ENCODE results near the gene NDUFA12. TPM values are rescaled to one million over a fixed set of nuclear protein-coding genes. Genes with fewer than 3 reads are reported as not detected.

The NDUFA12 gene
- total and polyA plus RNA-seq, 2 of the 4 experiments (the other 2 are of a cell fraction): 116 to 135 TPM

GRCh38 chr12:94940771-94941170, 62.7 kb downstream of the NDUFA12 start:
- Histone ChIP-seq H2BK20ac (ENCODE audit: low read depth, low read length) (no peak overlapping the region), H3K14ac (replicated peaks; ENCODE audit: low read depth, low read length) (no peak overlapping the region), H3K9me3 (ENCODE audit: control insufficient read depth, insufficient read depth, low read length) (no peaks in the 10 kb centered on the region), H4K91ac (ENCODE audit: insufficient read depth, low read depth, low read length) (no peak overlapping the region), H3K27me3 (ENCODE audit: control insufficient read depth, insufficient read depth, low read length) (no peaks in the 10 kb centered on the region), H3K4ac (ENCODE audit: low read depth, low read length) (no peak overlapping the region), H3K79me1 (ENCODE audit: low read depth in 1 of 2, low read length in 2 of 2) (no peaks in the 10 kb centered on the region), H3K36me3 (ENCODE audit: control insufficient read depth, insufficient read depth, low read length) (no peaks in the 10 kb centered on the region), H3K4me2 (ENCODE audit: low read depth, low read length) (no peak overlapping the region), H2BK5ac (ENCODE audit: low read depth, low read length, poor library complexity, severe bottlenecking) (no peak overlapping the region), H3K4me1 (ENCODE audit: control insufficient read depth, insufficient read depth, low read length) (0 out of 2 replicates have a peak, but pooled peaks cover 2% of the 10 kb centered on the region), H3K23ac (ENCODE audit: low read depth, low read length) (no peak overlapping the region; the same call in 1 of the 2 replicates), H3K4me3 (ENCODE audit: insufficient read depth, low read depth, low read length) (no peak overlapping the region), H2AFZ (replicated peaks; ENCODE audit: low read length, poor library complexity) (no peak overlapping the region), H3K9ac (ENCODE audit: low read depth, low read length) (no peak overlapping the region), H3K9me1 (ENCODE audit: insufficient read depth, low read length) (peaks cover 6% of the 10 kb centered on the region; the same call in 1 of the 2 replicates), H2BK15ac (ENCODE audit: low read depth, low read length) (no peak overlapping the region), H4K8ac (ENCODE audit: low read depth in 2 of 2, low read length in 2 of 2) (no peak overlapping the region), H2BK120ac (ENCODE audit: low read depth, low read length) (no peak overlapping the region), H4K20me1 (ENCODE audit: insufficient read depth, low read length) (no peaks in the 10 kb centered on the region), H2AK5ac (ENCODE audit: low read depth, low read length) (no peak overlapping the region), H2AK9ac (replicated peaks; ENCODE audit: low read depth, low read length, poor library complexity) (no peak overlapping the region), H3K56ac (ENCODE audit: extremely low read depth, insufficient read depth, low read length) (no peak overlapping the region), H3K18ac (ENCODE audit: low read depth, low read length) (no peak overlapping the region), H3K27ac (ENCODE audit: insufficient read depth, low read length) (no peak overlapping the region), H4K5ac (ENCODE audit: low read depth, low read length) (no peak overlapping the region)
- in situ Hi-C loops (cut with MboI; ENCODE audit: low sequenced_read_pairs): no loop called here
- ATAC-seq (ENCODE audit: low read depth) (no peak), DNase-seq (no peak)
- dilution Hi-C loops (cut with HindIII; ENCODE audit: low sequenced_read_pairs, unreplicated experiment): no loop called here
- CTCF ChIA-PET: no interaction called here
- POLR2A ChIA-PET (ENCODE audit: unreplicated experiment): no interaction called here
- TF ChIP-seq BHLHE40 (IDR thresholded peaks at IDR 0.05; ENCODE audit: low read depth, low read length): no peak
- no peak for TF ChIP-seq USF2 (IDR thresholded peaks at IDR 0.05; ENCODE audit: low read depth, low read length)
- no peak for TF ChIP-seq FOS (IDR thresholded peaks at IDR 0.05; ENCODE audit: low read depth, low read length)
- no peak for TF ChIP-seq RAD21 (IDR thresholded peaks at IDR 0.05; ENCODE audit: low read length)
- no peak for TF ChIP-seq MXI1 (IDR thresholded peaks at IDR 0.05; ENCODE audit: borderline replicate concordance, low read depth, low read length)
- no peak for TF ChIP-seq MAFK (IDR thresholded peaks at IDR 0.05; ENCODE audit: low read depth, low read length)
- TF ChIP-seq MAZ (IDR thresholded peaks at IDR 0.05; ENCODE audit: borderline replicate concordance, low read depth, low read length): no peak
- no peak for TF ChIP-seq CEBPB (IDR thresholded peaks at IDR 0.05; ENCODE audit: low read depth, low read length)
- no peak for TF ChIP-seq RCOR1 (IDR thresholded peaks at IDR 0.05; ENCODE audit: insufficient replicate concordance, low read length)
- TF ChIP-seq CTCF (conservative IDR thresholded peaks at IDR 0.05; ENCODE audit: low read depth, low read length): no peak
- no peak for TF ChIP-seq SMC3 (IDR thresholded peaks at IDR 0.05; ENCODE audit: low read depth, low read length)
- TF ChIP-seq NFE2L2 (IDR thresholded peaks at IDR 0.05; ENCODE audit: low read depth, low read length): no peak
- no peak for TF ChIP-seq RFX5 (IDR thresholded peaks at IDR 0.05; ENCODE audit: low read depth, low read length)
- TF ChIP-seq, protein P1, sequence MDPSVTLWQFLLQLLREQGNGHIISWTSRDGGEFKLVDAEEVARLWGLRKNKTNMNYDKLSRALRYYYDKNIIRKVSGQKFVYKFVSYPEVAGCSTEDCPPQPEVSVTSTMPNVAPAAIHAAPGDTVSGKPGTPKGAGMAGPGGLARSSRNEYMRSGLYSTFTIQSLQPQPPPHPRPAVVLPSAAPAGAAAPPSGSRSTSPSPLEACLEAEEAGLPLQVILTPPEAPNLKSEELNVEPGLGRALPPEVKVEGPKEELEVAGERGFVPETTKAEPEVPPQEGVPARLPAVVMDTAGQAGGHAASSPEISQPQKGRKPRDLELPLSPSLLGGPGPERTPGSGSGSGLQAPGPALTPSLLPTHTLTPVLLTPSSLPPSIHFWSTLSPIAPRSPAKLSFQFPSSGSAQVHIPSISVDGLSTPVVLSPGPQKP (IDR thresholded peaks at IDR 0.05; ENCODE audit: borderline replicate concordance, low read depth, low read length): no peak
- TF ChIP-seq POLR2A (IDR thresholded peaks at IDR 0.05; ENCODE audit: low read depth, low read length): no peak
- no peak for TF ChIP-seq CHD1 (IDR thresholded peaks at IDR 0.05; ENCODE audit: low read depth, low read length)
- no TSS peak for BruUV-seq (replicated peaks)
- WGBS, 2 experiments (ENCODE audit: extremely low coverage in 2 of 2, insufficient read length in 1 of 2): no CpG with 5 or more reads among the region's 9 CpGs
- intact Hi-C loops (cut with micrococcal nuclease): no loop called here
